ENCODE data around the gene FCSK. TPM values are rescaled to one million over a fixed set of nuclear protein-coding genes. Genes with fewer than 3 reads are reported as not detected.
A peak's percentile ranks its signal among the peaks of the same experiment; 100 is the strongest.

Gene FCSK
- total RNA-seq, 4 donors from 2014 or later, result 20.3 to 40.2 (median 24.5) TPM

GRCh38 chr16:70437582-70438557 is 16.5 kb upstream of the FCSK start:
- WGBS, 2 donors, result 22 to 23% methylated on average over 21 to 22 of the region's 22 CpGs
- H3K4me1 ChIP-seq, result peaks cover 41 to 47% of the 10 kb centered on the region in 2 donors
- TF ChIP-seq POLR2A (IDR thresholded peaks at IDR 0.05), result no peak
- TF ChIP-seq, protein P1, sequence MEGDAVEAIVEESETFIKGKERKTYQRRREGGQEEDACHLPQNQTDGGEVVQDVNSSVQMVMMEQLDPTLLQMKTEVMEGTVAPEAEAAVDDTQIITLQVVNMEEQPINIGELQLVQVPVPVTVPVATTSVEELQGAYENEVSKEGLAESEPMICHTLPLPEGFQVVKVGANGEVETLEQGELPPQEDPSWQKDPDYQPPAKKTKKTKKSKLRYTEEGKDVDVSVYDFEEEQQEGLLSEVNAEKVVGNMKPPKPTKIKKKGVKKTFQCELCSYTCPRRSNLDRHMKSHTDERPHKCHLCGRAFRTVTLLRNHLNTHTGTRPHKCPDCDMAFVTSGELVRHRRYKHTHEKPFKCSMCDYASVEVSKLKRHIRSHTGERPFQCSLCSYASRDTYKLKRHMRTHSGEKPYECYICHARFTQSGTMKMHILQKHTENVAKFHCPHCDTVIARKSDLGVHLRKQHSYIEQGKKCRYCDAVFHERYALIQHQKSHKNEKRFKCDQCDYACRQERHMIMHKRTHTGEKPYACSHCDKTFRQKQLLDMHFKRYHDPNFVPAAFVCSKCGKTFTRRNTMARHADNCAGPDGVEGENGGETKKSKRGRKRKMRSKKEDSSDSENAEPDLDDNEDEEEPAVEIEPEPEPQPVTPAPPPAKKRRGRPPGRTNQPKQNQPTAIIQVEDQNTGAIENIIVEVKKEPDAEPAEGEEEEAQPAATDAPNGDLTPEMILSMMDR (IDR thresholded peaks at IDR 0.05), result no peak
- intact Hi-C loops (cut with DNase I), result no loop called here
- no peaks in the 10 kb centered on the region for H3K9me3 ChIP-seq
- peak overlapping the region in 2 of 3 donors; percentile 48 to 63 for H3K27ac ChIP-seq
- peak overlapping the region in 2 of 3 donors; percentile 5 to 77 for H3K4me3 ChIP-seq (replicated peaks in 1 of 3)
- peak in 1 of 2 donors; percentile 29 for DNase-seq
- no peaks in the 10 kb centered on the region for H3K27me3 ChIP-seq
- no peaks in the 10 kb centered on the region for H3K36me3 ChIP-seq

GRCh38 chr16:70438585-70438968 is 15.8 kb upstream of the FCSK start:
- intact Hi-C loops (cut with DNase I), result no loop called here
- H3K36me3 ChIP-seq, result no peaks in the 10 kb centered on the region
- H3K4me3 ChIP-seq (replicated peaks in 1 of 3), result peak overlapping the region in 2 of 3 donors; percentile 5 to 77
- peak; percentile 27 to 40 for DNase-seq
- H3K4me1 ChIP-seq, result peaks cover 34 to 40% of the 10 kb centered on the region in 2 donors
- no peaks in the 10 kb centered on the region for H3K9me3 ChIP-seq
- WGBS, 2 donors, result 0% methylated on average over 14 to 25 of the region's 39 CpGs
- TF ChIP-seq POLR2A (IDR thresholded peaks at IDR 0.05), result no peak
- H3K27me3 ChIP-seq, result no peaks in the 10 kb centered on the region
- H3K27ac ChIP-seq, result peak overlapping the region in 2 of 3 donors; percentile 48 to 63

- WGBS, 2 donors, result 3 to 4% methylated on average over 15 to 17 of the region's 86 CpGs
- TF ChIP-seq, protein P1 (IDR thresholded peaks at IDR 0.05), result peak in 2 of 6 experiments; percentile 26 to 28
- peak in 1 of 2 donors; percentile 42 for TF ChIP-seq POLR2A (IDR thresholded peaks at IDR 0.05)
- Histone ChIP-seq H3K27ac (peak within 1 kb of the TSS in 2 of 3 donors; percentile 54 to 72), H3K4me1 (peaks cover 28 to 33% of the 10 kb centered on the region in 2 donors), H3K36me3 (no peaks in the 10 kb centered on the region), H3K27me3 (no peaks in the 10 kb centered on the region), H3K4me3 (replicated peaks in 1 of 3) (peak within 1 kb of the TSS in 2 of 3 donors; percentile 27 to 77), H3K9me3 (no peaks in the 10 kb centered on the region)
- DNase-seq, result peak; percentile 88 to 90
- intact Hi-C loops (cut with DNase I), result no loop called here
These were observed 15.2 kb upstream of the FCSK start, which contains the start of gene ST3GAL2 for GRCh38 chr16:70438969-70439862. Gene ST3GAL2 (minus strand): TSS chr16:70439100. CDS start chr16:70398530, 40,570 bp downstream.

DNA sequence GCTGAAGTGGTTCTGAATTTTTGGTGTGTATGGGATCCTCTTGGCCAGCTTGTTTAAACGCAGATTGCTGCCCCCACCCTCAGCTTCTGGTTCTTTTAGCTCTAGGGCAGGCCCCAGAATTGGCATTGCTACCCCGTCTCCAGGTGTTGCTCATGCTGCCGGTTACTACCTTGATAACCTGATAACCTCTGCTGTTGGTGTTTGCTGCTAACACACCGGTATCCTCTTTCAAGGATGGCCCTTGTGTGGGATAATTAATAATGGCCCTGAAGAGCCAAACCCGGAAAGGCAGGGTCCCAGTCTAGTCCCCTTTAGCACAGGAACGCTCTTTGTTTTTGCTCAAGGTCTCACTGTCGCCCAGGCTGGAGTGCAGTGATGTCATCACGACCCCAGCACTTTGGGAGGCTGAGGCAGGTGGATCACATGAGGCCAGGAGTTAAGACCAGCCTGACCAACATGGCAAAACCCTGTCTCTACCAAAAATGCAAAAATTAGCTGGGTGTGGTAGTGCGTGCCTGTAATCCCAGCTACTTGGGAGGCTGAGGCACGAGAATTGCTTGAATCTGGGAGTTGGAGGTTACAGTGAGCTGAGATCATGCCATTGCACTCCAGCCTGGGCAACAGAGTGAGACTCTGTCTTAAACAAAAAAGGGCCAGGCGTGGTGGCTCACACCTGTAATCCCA is 14.2 kb upstream of the FCSK start:
- Histone ChIP-seq H3K4me3 (replicated peaks in 1 of 3) (no peak overlapping the region), H3K4me1 (peaks cover 18 to 24% of the 10 kb centered on the region in 2 donors), H3K36me3 (no peaks in the 10 kb centered on the region), H3K27me3 (no peaks in the 10 kb centered on the region), H3K27ac (no peak overlapping the region), H3K9me3 (no peaks in the 10 kb centered on the region)
- no peak for DNase-seq
- whole genome bisulfite sequencing, 2 donors, result 74 to 85% methylated on average over 11 of the region's 11 CpGs
- TF ChIP-seq, protein P1 (IDR thresholded peaks at IDR 0.05), result no peak
- no peak for TF ChIP-seq POLR2A (IDR thresholded peaks at IDR 0.05)
- intact Hi-C loops (cut with DNase I), result no loop called here
